GM10266 (cell line): ENCODE results near the gene MAK.

Experiments
- DNase-seq: peaks from one replicate; pipeline ENCODE4 v3.0.0; 2012; ENCODE audit errors: extremely low spot score
- CTCF ChIP-seq: IDR thresholded peaks from 2 replicates; pipeline ENCODE4 v1.5.1; 2012; ENCODE audit warnings: mild to moderate bottlenecking, low read depth; ENCODE audit not compliant: control insufficient read depth, insufficient read depth; ENCODE audit errors: missing control alignments

Gene MAK

GRCh38 chr6:10849901-10850300 is 11.6 kb upstream of the MAK start:
- no peak for DNase-seq
- TF ChIP-seq CTCF: no peak

GRCh38 chr6:10847684-10848083 is 9.3 kb upstream of the MAK start:
- peak; percentile 21 for TF ChIP-seq CTCF
- no peak for DNase-seq

- no peak for TF ChIP-seq CTCF
- DNase-seq: no peak
Observed at GRCh38 chr6:10843554-10843953, 5.2 kb upstream of the MAK start.

GRCh38 chr6:10838794-10839333 is 525 bp upstream of the MAK start:
- TF ChIP-seq CTCF: no peak
- DNase-seq: peak; percentile 70

- no peak for DNase-seq
- no peak for TF ChIP-seq CTCF
Observed at GRCh38 chr6:10837622-10837994, 731 bp downstream of the MAK start.

GRCh38 chr6:10837009-10837621 is 1.2 kb downstream of the MAK start:
- TF ChIP-seq CTCF: no peak

GRCh38 chr6:10834823-10835222 is 3.5 kb downstream of the MAK start:
- TF ChIP-seq CTCF: no peak
- DNase-seq: no peak

More at GRCh38 chr6:10837009-10837621, 1.2 kb downstream of the MAK start:
- DNase-seq: no peak
